ENCODE data around the gene ZNF41.

The ZNF41 gene

DNA sequence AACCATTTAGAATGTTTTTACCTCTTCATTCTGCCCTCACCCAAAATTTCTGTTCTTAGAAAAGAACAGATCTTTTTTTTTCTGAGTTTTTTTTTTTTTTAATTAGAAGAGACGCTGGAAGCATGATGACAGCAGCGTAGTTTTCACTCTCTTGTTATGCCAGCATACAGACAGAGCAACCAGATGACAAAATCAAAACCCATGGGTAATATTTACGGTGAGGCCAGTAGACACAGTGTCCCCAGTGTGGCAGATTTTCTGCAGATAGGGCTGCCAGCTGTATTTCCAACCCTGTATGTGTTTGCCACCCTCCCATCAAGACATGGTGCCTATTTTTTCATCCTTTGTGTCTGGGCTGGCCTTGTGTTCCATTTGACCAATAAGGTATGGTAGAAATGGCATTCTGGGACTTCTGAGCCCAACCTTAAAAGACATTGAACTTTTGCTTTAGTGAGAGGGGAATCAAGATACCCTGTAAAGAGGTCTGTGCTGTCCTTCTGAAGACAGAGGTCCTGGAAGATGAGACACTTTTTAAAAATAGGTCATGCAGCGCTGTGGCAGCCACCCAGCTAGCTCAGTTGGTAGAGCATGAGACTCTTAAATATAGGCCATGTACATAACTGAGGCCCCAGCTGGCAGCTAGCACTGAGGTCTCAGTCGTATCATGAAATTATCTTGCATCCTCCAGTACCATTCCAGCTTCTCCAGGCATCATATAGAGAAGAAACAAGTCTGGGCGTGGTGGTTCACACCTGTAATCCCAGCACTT is 6.7 kb upstream of the ZNF41 start:
- no peak for DNase-seq (ENCODE audit: low read depth)

GRCh38 chrX:47484885-47485284 is 1.9 kb upstream of the ZNF41 start:
- no peak for DNase-seq (ENCODE audit: low read depth)

GRCh38 chrX:47483306-47484268 is 565 bp upstream of the ZNF41 start:
- DNase-seq (ENCODE audit: low read depth), result no peak

DNA sequence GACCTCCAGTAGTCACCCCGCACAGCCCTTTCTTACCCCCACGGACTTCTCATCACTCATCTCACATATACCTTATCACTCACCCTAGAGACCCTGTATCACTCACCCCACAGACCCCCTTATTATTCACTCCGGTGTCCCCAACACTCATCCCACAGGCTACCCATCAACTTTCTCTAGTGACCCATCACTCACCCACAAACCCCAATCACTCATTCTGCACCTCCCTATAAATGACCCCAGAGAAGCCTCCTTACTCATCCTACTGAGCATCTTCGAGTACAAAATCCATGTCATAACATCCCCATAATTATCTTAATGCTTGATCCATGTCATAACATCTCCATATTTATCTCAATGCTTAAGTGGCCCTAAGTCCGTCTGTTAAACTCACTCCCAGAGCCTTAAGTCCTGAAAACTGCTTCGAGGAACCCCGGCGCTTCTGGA is 934 bp downstream of the ZNF41 start:
- DNase-seq (ENCODE audit: low read depth), result no peak

DNA sequence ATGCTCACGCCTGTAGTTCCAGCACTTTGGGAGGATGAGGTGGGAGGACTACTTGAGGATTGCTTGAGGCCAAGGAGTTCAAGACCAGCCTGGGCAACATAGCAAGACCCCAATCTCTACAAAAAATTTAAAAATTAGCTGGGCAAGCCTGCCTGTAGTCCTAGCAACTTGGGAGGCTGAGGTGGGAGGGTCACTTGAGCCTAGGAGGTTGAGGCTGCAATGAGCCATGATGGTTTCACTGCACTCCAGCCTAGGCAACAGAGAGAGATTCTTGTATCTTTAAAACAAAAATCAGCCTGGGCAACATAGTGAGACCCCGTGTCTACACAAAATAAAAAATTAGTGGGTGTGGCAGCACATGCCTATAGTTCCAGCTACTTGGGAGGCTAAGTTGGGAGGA is 1.9 kb downstream of the ZNF41 start:
- no peak for DNase-seq (ENCODE audit: low read depth)

DNA sequence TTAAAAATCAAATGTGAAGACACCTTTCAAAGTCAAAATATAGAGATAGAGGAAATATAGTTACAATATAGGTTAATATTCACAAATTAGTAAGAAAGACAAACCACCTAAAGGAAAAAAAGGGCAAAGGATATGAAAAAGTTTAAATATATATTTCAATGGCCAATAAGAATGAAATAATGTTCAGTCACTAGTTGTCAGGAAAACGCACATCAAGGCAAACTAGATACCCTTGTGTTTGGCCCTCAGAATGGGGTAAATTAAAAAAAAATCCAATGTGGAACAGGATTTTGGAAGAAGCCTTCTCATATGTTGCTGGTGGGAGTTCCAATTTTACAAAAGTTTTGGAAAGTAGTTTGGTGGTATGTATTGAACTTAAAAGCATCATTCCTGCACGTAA is 2.4 kb downstream of the ZNF41 start:
- DNase-seq (ENCODE audit: low read depth), result no peak

- DNase-seq (ENCODE audit: low read depth), result no peak
These were observed 7.5 kb downstream of the ZNF41 start for GRCh38 chrX:47475476-47475875.

DNA sequence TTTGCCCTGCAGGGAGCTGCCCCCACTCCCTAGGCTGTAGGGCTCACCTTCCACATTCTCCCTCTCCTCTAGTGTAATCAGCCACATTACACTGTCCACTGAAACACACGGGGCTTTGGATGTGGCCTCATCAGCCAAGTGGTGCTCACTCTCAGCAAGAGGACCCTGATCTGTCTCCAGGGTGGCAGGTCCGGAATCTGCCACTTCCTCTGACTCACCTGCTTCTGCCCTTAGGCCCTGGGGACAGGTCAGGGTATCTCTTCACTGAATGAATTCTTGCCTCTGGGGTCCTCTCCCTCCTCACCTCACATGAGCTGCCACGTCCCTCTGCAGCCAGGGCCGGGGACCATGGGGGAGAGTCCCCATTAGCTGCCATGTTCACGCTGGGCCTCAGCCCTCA is 15.9 kb downstream of the ZNF41 start:
- no peak for DNase-seq (ENCODE audit: low read depth)

GRCh38 chrX:47460561-47460960 is 22.5 kb downstream of the ZNF41 start:
- DNase-seq (ENCODE audit: low read depth), result no peak

DNA sequence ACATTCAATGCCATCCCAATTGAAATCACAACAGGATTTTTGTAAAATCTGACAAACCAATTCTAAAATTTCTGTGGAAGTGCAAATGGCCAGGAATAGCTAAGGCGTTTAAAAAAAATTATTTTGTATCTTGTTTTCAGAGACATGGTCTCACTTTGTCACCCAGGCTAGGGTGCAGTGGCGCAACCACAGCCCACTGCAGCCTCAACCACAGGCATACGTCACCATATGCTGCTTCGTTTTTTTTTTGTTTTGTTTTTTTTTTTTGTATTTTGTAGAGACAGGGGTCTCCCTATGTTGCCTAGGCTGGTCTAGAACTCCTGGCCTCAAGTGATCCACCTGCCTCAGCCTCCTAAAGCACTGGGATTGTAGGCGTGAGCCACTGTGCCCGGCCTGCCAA is 24.5 kb downstream of the ZNF41 start:
- DNase-seq (ENCODE audit: low read depth), result no peak

- no peak for DNase-seq (ENCODE audit: low read depth)
These were observed 26.9 kb downstream of the ZNF41 start for GRCh38 chrX:47456080-47456479.

DNA sequence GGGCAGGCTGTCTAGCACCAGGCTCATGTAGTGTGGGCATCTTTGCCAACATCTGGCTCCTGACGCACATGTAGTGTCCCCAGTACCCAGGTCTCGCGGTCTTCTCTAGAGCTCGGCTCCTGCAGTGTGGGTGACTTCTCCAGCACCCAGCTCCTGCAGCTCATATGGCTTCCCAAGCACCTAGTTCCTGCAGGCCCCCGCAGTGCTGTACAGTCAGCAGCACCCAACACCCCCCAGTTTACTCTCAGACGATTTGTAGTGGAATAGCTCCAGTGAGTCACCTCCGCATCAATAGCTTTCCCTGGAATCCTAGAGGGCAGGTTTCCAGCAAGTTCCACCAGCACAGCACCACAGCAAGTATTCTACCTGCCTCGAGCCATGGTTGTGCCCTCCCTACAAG is 30.9 kb downstream of the ZNF41 start:
- no peak for DNase-seq (ENCODE audit: low read depth)

DNA sequence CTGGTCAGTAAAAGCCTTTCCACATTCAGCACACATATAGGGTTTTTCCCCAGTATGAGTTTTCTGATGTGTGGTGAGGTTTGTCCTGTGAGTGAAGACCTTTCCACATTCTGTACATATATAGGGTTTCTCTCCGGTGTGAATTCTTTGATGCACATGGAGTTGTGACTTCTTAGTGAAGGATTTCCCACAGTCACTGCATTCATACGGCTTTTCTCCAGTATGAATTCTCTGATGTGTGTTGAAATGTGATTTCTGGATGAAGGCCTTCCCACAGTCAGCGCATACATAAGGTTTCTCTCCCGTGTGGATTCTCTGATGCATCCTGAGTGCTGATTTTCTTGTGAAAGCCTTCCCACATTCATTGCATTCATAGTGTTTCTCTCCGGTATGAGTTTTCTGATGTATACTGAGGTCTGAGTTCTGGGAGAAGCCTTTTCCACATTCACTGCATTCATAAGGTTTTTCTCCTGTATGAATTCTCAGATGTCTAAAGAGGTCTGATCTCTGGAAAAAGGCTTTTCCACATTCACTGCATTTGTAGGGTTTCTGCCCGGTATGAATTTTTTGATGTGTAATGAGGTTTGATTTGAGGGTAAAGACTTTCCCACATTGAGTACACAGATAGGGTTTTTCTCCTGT is 34.7 kb downstream of the ZNF41 start:
- no peak for DNase-seq (ENCODE audit: low read depth)

GRCh38 chrX:47447607-47448006 is 35.4 kb downstream of the ZNF41 start:
- DNase-seq (ENCODE audit: low read depth), result no peak

- DNase-seq (ENCODE audit: low read depth), result no peak
These were observed 36.1 kb downstream of the ZNF41 start for GRCh38 chrX:47446971-47447370.

- no peak for DNase-seq (ENCODE audit: low read depth)
These were observed 36.6 kb downstream of the ZNF41 start for GRCh38 chrX:47446431-47446830.

DNA sequence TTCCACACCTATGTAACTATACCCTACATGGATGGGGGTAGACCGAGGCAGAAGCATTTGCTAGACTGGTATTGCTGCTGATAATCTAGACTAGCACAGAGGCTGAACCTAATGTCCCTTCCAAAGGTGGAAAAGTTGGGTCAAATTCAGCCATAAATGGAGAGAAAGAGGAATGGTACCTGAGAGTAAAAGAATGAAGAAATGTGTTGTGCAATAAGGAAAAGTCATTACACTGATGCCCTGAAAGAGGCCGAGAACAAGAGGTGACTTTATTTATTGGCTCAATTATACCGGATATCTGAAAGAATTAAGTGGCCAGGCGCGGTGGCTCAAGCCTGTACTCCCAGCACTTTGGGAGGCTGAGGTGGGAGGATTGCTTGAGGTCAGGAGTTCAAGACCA is 52.1 kb downstream of the ZNF41 start:
- DNase-seq (ENCODE audit: low read depth), result no peak

GRCh38 chrX:47422444-47422843 is 60.6 kb downstream of the ZNF41 start:
- DNase-seq (ENCODE audit: low read depth), result no peak

DNA sequence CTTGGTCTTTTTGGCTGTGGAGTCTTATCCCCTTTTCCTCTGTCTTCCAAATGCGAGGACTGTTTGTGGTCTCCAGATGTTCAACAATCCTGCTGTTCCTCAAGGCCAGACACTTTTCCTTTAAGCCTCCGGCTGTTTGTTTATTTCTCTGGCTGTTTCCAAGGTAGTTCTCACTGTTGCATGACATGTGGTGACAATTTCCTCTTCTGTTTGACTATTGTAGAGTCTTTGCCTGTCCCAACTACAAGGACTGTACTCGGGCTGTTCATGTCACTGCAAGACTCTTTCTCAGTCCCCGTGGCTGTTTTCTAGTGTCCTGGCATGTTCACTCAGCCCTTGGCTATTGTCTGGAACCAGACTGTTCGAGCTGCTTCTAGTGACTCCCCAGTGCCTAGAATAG is 62.1 kb downstream of the ZNF41 start:
- DNase-seq (ENCODE audit: low read depth), result no peak

GRCh38 chrX:47420265-47420664 is 62.8 kb downstream of the ZNF41 start:
- DNase-seq (ENCODE audit: low read depth), result no peak

DNA sequence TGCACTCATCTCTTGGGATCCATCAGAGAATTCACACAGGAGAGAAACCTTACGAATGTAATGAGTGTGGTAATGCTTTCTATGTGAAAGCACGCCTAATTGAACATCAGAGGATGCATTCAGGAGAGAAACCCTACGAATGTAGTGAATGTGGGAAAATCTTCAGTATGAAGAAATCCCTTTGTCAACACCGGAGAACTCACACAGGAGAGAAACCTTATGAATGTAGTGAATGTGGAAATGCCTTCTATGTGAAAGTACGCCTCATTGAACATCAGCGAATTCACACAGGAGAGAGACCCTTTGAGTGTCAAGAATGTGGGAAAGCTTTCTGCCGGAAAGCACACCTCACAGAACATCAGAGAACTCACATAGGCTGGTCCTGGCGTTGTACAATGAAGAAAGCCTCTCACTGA is 69.8 kb downstream of the ZNF41 start:
- DNase-seq (ENCODE audit: low read depth), result no peak
